Measurements from ENCODE around the gene GHR. TPM values are rescaled to one million over a fixed set of nuclear protein-coding genes. Genes with fewer than 3 reads are reported as not detected.

The GHR gene
- polyA plus RNA-seq, 1 donor (not counting 4 experiments of a cell fraction or from before 2014, with no cell fraction given) = 1.8 TPM

DNA sequence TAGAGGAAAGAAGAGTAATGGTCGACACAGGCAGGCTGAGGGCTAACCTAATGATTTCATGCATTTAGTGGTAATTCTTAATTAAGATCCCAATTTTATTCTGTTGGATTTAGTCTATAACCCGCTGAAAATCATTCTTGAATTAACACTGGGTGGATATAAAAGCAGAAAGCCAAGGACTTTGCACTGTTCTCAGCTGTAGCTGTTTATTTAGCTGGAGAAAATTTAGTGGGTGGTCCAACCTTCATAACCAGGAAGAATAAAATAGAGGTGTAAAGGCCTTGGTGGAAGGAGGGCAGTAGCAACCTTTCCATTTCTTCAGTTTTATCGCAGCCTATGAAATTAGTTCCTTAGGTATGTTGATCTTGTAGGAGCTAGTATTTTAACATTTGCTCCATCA lies 92.3 kb downstream of the GHR start:
- DNase-seq (ENCODE audit: low read depth, low spot score) = no peak
- Histone ChIP-seq H3K4me1 (ENCODE audit: control insufficient read depth, extremely low read depth, insufficient read depth, low read length) (no peaks in the 10 kb centered on the region), H4K20me1 (ENCODE audit: control insufficient read depth, extremely low read depth, insufficient read depth, low read length) (no peaks in the 10 kb centered on the region), H3K27me3 (ENCODE audit: control insufficient read depth, extremely low read depth, insufficient read depth, low read length) (no peaks in the 10 kb centered on the region), H3K9me1 (ENCODE audit: control insufficient read depth, extremely low read depth, insufficient read depth, low read length) (no peaks in the 10 kb centered on the region), H3K36me3 (ENCODE audit: control insufficient read depth in 2 of 2, extremely low read depth in 1 of 2, insufficient read depth in 2 of 2, low read length in 2 of 2) (no peaks in the 10 kb centered on the region), H3K9me3 (ENCODE audit: control insufficient read depth, low read depth, low read length) (no peaks in the 10 kb centered on the region), H3K9ac (ENCODE audit: control insufficient read depth, extremely low read depth, insufficient read depth, low read length) (no peak overlapping the region), H3K79me2 (ENCODE audit: control insufficient read depth, insufficient read depth, low read length) (no peaks in the 10 kb centered on the region), H3K4me2 (ENCODE audit: control insufficient read depth, extremely low read depth, insufficient read depth, low read depth, low read length) (no peak overlapping the region), H3K27ac (ENCODE audit: control insufficient read depth, insufficient read depth, low read length) (no peak overlapping the region), H3K4me3 (ENCODE audit: control insufficient read depth in 2 of 3, extremely low read depth in 1 of 3, insufficient read depth in 2 of 3, low read depth in 1 of 3, low read length in 3 of 3) (no peak overlapping the region), H2AFZ (ENCODE audit: control insufficient read depth, low read length) (no peak overlapping the region)
- dilution Hi-C loops (cut with MboI; ENCODE audit: extremely low pct_ligation_motif_present, low sequenced_read_pairs) = no loop called here
- TF ChIP-seq, protein P1, sequence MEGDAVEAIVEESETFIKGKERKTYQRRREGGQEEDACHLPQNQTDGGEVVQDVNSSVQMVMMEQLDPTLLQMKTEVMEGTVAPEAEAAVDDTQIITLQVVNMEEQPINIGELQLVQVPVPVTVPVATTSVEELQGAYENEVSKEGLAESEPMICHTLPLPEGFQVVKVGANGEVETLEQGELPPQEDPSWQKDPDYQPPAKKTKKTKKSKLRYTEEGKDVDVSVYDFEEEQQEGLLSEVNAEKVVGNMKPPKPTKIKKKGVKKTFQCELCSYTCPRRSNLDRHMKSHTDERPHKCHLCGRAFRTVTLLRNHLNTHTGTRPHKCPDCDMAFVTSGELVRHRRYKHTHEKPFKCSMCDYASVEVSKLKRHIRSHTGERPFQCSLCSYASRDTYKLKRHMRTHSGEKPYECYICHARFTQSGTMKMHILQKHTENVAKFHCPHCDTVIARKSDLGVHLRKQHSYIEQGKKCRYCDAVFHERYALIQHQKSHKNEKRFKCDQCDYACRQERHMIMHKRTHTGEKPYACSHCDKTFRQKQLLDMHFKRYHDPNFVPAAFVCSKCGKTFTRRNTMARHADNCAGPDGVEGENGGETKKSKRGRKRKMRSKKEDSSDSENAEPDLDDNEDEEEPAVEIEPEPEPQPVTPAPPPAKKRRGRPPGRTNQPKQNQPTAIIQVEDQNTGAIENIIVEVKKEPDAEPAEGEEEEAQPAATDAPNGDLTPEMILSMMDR (optimal IDR thresholded peaks at IDR 0.05 in 1 of 3, IDR thresholded peaks at IDR 0.05 in 1 of 3, conservative IDR thresholded peaks at IDR 0.05 in 1 of 3; ENCODE audit: extremely low read depth in 1 of 3, insufficient read depth in 2 of 3, low read length in 3 of 3) = no peak
- FAIRE-seq = no peak

DNA sequence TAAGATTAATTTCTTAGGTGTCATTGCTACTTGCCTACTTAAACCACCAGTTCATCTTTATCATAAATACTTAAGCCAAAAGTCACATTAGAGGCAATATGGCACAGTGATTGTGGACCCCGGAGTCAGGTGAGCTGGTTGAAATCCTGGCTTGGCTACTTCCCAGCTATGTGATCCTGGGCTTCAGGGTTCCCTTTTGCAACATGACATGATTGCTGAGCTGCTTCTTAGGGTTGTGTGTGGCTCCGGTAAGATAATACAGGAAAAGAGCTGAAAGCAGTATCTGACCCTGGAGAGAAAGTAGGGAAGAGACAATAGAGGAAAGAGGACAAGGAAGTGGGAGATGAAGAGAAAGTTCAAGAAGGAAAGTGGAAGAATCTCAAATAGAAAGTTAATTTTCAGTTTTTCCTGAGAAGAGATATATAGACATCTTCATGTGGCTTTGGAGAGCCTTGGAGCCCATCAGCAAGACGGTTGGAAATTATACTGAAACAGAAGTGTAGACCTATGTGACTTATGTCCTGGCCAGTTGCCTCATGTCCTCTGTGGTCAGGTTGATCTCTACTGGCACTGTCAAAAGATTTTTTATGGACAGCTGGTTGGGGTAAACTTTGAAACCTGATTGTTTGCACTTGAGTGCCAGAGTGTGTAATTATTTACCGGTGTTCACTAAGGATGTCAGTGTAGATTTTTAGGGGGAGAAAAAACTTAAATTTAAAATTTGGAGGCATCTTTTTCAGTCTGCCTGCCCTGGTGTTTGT lies 93.2 kb downstream of the GHR start:
- dilution Hi-C loops (cut with MboI; ENCODE audit: extremely low pct_ligation_motif_present, low sequenced_read_pairs) = no loop called here

More for the DNA sequence above, 93.2 kb downstream of the GHR start:
- H3K27me3 ChIP-seq (ENCODE audit: control insufficient read depth, extremely low read depth, insufficient read depth, low read length) = no peaks in the 10 kb centered on the region
- no peak for FAIRE-seq
- no peak overlapping the region for H3K27ac ChIP-seq (ENCODE audit: control insufficient read depth, insufficient read depth, low read length)
- H3K79me2 ChIP-seq (ENCODE audit: control insufficient read depth, insufficient read depth, low read length) = no peaks in the 10 kb centered on the region
- no peak for DNase-seq (ENCODE audit: low read depth, low spot score)
- no peaks in the 10 kb centered on the region for H4K20me1 ChIP-seq (ENCODE audit: control insufficient read depth, extremely low read depth, insufficient read depth, low read length)
- H3K4me3 ChIP-seq (ENCODE audit: control insufficient read depth in 2 of 3, extremely low read depth in 1 of 3, insufficient read depth in 2 of 3, low read depth in 1 of 3, low read length in 3 of 3) = no peak overlapping the region
- no peaks in the 10 kb centered on the region for H3K4me1 ChIP-seq (ENCODE audit: control insufficient read depth, extremely low read depth, insufficient read depth, low read length)
- no peaks in the 10 kb centered on the region for H3K36me3 ChIP-seq (ENCODE audit: control insufficient read depth in 2 of 2, extremely low read depth in 1 of 2, insufficient read depth in 2 of 2, low read length in 2 of 2)
- TF ChIP-seq, protein P1 (optimal IDR thresholded peaks at IDR 0.05 in 1 of 3, IDR thresholded peaks at IDR 0.05 in 1 of 3, conservative IDR thresholded peaks at IDR 0.05 in 1 of 3; ENCODE audit: extremely low read depth in 1 of 3, insufficient read depth in 2 of 3, low read length in 3 of 3) = no peak
- TF ChIP-seq EZH2 (IDR thresholded peaks at IDR 0.05; ENCODE audit: low read length) = no peak
- H3K4me2 ChIP-seq (ENCODE audit: control insufficient read depth, extremely low read depth, insufficient read depth, low read depth, low read length) = no peak overlapping the region
- no peaks in the 10 kb centered on the region for H3K9me1 ChIP-seq (ENCODE audit: control insufficient read depth, extremely low read depth, insufficient read depth, low read length)
- no peaks in the 10 kb centered on the region for H3K9me3 ChIP-seq (ENCODE audit: control insufficient read depth, low read depth, low read length)
- H3K9ac ChIP-seq (ENCODE audit: control insufficient read depth, extremely low read depth, insufficient read depth, low read length) = no peak overlapping the region
- H2AFZ ChIP-seq (ENCODE audit: control insufficient read depth, low read length) = no peak overlapping the region
